ENCODE results near the gene PBXIP1.

The PBXIP1 gene

DNA sequence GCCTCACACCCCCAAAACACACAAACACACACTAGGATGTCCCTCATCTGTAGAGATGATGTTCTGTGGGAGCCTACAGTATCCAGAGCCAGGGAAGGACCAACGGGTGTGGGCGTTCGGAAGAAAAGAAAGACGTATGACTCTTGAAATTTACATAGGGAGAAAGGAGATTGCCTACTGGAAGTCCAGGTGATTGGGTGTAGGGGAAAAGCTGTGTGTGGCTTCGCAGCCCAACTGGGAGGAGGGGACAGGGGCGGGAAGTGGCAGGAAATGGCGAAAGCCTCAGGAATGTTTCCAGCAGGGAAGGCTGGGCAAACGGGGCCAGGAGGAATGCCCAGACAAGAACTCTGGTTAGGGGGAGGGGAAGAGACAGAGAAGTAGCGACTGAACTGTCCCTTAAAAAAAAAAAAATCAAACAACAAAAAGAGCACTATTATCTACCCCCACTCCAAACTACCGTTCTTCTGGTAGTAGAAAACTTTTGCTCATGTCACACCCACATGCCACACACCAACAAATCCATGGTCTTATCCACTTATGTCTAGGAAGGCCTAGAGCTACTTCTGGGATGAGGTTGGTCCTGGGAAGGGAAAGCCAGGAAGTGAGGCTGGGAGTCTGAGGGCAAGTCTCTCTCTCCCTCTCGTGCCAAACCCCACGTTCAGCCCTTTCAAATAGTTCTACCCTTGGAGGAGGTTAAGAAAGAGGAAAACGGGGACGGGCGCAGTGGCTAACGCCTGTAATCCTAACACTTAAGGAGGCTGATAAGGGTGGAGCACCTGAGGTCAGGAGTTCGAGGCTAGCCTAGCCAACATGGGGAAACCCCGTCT, 16.8 kb upstream of the PBXIP1 start:
- DNase-seq = no peak

DNA sequence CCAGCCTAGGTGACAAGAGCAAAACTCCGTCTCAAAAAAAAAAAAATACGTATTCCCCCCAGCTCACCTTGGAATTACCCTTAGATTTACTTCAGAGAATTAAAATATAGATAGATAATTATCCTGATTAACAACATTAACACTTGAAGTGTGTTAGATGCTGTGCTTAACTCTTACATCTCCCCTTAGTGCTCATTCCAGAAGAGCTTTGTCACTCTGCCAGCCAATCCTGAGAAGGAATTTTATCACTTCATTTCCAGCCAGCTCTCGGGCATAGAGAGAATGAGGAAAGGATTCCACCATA, 16.3 kb upstream of the PBXIP1 start:
- DNase-seq = no peak

DNA sequence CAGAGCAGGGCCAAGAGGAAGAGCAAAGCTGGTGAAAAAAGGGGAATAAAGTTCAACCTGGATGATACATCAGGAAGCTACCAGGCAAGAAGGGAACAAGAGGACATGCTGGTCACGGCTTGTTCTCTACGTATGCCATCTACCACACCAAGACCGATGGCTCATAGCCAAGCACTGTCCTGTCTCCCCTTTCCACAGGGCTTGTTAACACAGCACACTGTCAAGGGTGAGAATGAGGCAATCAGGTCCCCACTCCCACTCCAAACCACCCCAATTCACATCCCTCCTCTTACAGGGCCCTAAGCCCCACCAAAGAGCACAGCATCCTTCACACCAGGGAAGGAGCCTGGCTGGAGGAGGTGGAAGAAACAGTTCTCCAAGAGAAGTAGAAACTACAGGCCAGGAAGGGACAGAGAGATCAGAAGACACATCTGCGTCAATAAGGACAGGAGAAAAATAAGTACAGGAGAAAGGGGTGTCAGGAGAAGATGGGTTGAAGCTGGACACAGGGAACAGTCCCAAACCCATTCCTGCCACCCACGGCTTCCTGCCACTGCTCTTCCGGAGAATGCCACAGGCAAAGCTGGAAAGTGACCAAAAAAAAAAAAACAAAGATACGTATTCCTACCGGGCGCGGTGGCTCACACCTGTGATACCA, 15.6 kb upstream of the PBXIP1 start:
- DNase-seq = no peak

DNA sequence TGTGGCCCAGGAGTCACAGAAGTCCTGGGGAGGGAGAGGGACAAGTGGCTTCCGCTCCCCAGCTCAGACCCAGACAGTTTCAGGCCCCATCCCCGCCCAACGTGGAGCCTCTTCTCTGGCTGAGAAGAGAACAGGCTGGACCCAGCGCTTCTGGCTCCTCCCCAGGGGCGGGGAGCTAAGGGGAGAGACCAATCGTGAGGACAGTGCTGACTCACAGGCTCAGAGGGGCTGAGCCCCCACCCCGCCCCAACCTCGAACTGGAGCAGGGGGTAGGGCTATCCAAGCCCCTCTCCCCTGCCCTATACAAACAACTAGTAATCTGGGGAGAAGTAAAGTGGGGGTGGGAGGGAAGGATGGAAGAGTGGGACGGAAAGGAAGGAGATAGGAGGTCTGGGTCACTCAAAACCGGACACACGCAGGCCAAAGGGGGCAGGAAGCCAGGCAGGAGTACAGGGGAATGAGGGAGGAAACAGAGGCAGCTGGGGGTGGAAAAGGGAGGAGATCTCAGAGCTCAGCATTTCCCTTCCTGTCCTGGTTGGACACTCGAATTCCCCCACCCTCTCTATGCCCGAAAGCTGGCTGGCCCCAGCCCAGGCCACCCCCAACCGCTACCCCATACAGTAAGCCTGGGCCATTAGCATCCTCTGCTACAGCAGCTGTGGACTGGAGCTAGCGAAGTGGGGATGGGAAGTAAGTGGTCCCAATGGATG, 14.9 kb upstream of the PBXIP1 start, which contains the start of gene SHC1:
TSS of gene SHC1 (minus strand) at position 117 of the 710 bp plus-strand sequence. CDS start 221 bp downstream, outside the sequence.
- peak; percentile 51 for DNase-seq

DNA sequence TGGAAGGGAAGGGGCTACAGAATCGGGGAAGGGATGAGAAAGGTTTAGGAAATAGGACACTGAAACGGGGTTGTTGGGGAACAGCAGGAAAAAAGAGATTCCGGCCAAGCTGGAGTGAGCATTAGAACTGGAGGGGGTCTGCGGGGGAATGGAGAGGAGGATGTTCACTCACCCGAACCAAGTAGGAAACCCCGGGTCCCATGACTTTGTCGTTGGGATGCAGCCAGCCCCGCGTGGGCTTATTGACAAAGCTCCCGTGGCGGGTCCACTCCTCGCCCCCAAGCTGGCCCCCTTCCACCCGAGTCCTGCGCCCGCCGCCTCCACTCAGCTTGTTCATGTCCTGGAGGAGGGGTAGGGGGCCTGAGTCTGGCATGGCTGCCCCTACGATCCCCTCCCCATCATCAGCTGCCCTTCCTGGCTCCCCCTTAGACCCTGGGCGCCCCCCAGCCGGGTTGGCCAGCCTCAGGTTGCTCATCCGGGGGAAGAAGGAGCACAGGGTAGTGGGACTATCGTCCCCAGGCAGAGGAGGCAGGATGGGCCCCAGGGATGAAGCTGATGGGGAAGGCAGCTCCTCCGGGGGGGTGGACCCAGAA, 14.1 kb upstream of the PBXIP1 start:
- no peak for DNase-seq

- no peak for DNase-seq
These were observed 13.3 kb upstream of the PBXIP1 start for GRCh38 chr1:154969246-154969645.

GRCh38 chr1:154968731-154969130, 12.8 kb upstream of the PBXIP1 start:
- no peak for DNase-seq

DNA sequence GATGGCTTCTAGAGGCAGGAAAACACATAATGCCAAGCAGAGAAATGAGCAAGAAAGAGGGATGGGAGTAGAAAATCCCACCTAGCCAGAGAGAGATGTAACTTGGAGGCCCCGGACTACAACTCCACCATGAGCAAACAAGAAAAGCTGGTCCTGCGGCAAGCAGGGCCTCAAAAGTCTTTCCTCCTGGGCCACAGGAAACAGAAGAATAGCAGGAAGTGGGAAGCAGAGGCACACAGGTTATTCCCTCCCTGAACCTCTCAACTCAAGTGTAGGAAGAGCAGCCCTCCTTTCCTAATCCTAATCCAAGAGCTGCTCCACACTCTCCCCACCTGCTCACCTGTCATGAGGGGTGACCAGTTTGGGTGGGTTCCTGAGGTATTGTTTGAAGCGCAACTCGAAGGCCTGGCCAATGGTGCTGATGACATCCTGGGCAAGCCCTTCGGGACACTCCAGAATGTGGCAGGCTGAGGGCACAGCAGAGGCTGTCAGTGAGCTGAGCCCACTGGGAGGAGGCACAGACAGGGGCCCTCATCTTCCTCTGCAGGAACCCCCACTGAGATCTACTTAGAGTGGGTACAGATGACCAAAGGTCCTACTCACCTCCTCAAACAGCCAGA, 11.5 kb upstream of the PBXIP1 start:
- no peak for DNase-seq

GRCh38 chr1:154966111-154966510, 10.2 kb upstream of the PBXIP1 start:
- no peak for DNase-seq

- no peak for DNase-seq
These were observed 8.5 kb upstream of the PBXIP1 start for GRCh38 chr1:154964359-154964758.

DNA sequence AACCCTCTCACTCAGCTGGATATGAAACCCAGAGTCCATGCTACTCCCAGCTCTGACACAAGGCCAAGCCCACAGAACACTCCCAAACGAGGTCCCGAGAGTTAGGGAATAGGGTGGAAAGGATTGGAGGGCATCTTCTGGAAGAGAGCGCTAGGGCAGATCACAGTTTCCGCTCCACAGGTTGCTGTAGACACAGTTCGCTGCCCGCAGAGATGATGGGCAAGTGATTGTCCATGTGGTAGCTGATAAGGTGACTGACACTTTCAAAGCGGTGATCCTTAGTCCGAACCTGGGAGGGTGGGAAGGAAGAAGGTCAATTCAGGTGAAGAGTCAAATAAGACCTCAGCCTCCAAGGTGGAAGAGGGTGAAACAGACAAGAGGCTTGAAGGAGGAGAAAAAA, 7.7 kb upstream of the PBXIP1 start:
- DNase-seq = no peak

DNA sequence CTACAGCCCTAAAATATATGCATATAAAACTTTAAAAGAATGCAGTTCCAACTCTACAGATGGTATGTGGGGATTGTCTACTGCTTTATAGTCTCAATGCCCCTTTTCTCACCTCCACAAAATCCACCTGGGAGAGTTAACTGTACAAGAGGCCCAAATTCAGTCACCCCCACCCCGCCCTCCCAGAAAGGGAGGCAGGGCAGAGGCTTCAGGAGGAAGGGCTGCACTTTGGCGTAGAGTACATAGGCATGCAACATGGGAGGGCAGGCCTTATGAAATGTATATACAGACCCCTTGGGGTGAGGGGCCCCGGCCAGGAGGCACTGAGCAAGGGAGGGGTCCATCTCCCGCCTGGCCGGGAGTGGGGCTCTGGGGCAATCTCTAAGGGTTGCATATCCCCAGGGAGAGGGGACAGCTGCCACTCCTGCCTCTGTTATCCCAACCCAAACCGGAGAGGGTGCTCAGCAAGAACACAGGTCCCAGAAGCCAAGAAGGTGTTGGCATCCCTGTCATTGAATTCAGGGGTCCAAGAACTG, 7.0 kb upstream of the PBXIP1 start:
- no peak for DNase-seq

DNA sequence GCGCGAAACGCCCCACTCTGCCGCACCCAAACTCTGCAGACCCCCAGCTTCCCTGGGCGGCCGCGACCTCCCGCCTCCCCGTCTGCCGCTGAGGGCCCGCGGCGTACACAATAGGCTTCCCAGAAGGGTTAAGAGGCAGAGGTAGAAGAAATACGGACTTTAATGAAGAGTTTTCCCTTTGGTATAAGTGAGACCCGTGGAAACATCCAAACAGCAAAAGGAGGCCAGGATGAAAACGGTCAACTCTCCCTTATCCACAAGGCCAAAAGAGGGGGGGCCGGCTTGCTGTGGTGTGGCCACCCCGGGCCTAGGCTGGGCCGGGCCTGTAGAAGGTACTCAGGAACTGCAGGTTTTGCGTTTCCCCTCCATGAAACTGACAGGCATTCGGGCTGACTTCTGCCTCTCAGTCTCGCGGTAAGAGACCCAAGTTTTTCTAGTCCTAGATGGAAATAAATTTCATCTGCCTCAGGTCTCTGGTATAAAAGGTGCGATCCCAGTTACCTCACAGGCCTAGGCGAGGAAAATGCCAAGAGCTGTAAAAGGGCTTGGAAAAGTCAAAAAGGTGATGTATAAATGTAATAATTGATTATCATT, 6.4 kb upstream of the PBXIP1 start:
- DNase-seq = no peak

DNA sequence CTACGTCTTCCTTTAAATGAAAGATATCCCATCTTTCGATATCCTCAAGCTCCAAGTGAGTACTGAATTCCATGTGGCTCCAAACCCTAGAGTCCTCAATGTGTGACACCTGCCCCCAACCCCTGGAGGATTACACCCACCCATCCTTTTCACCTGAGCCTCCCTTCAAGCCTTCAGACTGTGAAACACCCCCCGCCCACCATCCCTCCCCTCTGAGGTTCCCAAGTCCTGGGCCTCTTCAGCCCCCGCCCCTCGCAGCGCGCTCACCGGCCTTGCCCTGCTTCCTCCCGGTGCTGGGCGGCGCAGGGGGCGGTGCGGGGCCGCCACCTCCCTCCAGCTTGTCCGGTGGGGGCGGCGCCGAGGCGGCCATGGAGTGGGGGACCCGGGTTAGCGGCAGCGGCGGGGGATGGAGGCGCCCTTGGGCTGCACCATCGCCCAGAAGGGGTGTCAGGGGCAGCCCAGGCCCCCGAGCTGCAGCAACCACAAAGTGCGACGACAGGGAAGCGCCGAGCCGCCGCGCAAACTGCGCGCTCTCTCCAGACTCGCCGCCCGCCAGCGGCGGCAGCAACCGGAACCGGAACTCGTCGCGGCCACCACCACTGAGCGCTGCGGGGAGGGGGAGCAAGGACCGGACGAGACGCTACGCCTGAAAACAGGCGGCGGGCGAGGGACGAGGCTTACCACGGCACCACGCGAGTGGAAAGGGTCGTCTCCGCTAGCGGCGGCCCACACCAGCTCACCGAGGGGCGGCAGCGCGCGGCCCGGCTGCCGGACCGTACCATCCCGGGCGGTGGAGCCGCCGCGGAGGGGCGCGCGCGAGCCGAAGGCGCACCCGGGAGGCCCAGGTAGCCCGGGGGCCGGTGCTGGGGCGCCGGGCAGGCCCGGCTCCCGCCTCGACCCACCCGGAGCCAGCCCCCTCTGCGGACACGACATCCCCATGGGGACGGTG, 5.6 kb upstream of the PBXIP1 start, which contains the start of gene PYGO2:
TSS of gene PYGO2 (minus strand) at position 576 of the 949 bp plus-strand sequence. CDS start at position 370, 206 bp downstream.
- DNase-seq = peak; percentile 84

DNA sequence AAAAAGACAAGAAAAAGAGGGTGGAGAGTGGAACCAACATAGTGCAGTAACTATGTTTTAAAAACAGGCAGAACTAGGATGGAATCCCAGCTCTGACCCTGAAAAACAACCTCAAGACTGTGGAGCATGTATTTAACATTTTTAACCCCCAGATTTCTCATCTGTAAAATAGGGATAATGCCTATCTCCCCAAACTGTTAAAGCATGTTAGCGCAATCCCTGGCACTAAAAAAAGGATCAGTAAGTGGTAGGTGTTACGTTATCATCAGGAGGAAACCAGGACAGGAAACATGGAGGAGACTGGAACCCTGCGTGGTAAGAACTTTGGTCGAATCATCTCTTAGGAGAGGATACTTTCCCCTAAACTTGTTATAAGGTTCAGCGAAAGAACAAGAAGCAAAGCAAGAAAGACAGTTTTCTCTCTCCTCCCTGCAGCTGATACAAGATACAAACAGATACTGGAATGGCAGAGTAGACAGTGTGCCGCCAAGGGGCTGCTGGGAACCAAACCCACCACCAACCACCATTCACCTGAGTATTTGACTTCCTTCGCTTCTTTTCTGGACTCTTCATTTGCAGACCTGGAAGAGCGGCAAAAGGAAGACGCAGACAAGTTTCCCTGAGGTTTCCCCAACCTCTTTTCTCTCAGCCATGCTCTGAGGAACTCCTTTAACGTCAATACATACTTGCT, 4.7 kb upstream of the PBXIP1 start:
- no peak for DNase-seq

DNA sequence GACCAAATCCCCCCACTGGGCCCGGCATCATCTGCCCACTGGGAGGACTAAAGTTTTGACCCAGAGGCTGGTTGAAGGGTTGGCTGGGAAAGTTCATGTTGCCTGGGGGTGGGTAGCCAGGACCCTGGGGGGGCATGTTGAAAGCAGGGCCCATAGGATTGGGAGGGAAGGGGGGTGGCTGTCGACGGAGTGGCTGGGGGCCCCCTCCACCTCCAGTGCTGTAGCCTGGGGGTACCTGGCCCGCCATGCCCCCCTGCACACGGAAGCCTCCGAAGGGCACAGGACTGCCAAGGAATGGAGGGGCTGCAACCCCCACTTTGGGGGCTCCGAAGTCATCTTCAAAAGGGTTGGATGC, 3.5 kb upstream of the PBXIP1 start:
- DNase-seq = no peak

- no peak for DNase-seq
These were observed 3.0 kb upstream of the PBXIP1 start for GRCh38 chr1:154958681-154959425.

GRCh38 chr1:154958036-154958435, 2.1 kb upstream of the PBXIP1 start:
- no peak for DNase-seq

DNA sequence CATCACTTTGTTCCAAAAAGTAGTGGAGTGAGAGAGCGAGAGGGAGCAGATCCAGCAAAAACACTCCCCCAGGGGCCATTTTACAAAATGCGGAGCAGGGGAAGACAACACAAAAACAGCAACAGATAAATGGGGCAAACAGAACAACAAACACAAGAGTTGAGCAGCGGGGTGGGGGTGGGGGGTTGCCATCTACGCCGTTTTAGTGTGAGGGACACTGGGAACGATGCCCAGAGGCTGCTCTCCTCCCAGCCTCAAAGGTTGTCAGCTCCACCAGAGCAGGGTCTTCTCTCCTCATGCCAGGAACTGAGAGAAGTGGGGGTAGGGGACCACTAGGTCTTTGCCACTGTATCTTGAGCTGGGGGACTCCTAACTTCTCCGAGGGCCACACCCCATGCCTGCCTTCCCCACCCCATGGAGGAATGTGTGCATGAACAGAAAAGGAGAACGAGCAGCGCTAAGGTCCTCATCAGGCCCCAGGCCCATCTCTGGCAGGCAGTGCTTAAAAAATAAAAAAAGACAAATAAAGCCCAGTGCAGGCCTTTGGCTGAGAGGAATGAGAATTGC, 1.3 kb upstream of the PBXIP1 start:
- DNase-seq = no peak
